Vagina (tissue), 2 donors: Measurements from ENCODE around the gene TARBP2.

Experiments
- CTCF ChIP-seq, 3 experiments: fragments of 450-650 bp in 2 of 3; fragments of 200-600 bp in 1 of 3; sonication (generic) in 1 of 3; IDR thresholded peaks; one replicate each; pipeline ENCODE4 v1.5.1; 2017 to 2019; ENCODE audit warnings: antibody characterized with exemption in 3 of 3, mild to moderate bottlenecking in 2 of 3, moderate library complexity in 2 of 3
- POLR2A ChIP-seq, 2 donors: fragments of 450-650 bp; IDR thresholded peaks; one replicate each; pipeline ENCODE4 v1.6.1; 2017; ENCODE audit warnings: antibody characterized with exemption in 2 of 2, mild to moderate bottlenecking in 2 of 2, moderate library complexity in 2 of 2
- POLR2AphosphoS5 ChIP-seq, 2 donors: sonication (generic); formaldehyde crosslinking; IDR thresholded peaks; one replicate each; pipeline ENCODE4 v1.9.0; 2017; ENCODE audit warnings: antibody characterized with exemption in 2 of 2, mild to moderate bottlenecking in 2 of 2, low read depth in 1 of 2; ENCODE audit not compliant: insufficient read depth in 1 of 2

- no peak for TF ChIP-seq POLR2A (IDR thresholded peaks at IDR 0.05)
- TF ChIP-seq CTCF (IDR thresholded peaks at IDR 0.05): no peak
- TF ChIP-seq POLR2AphosphoS5 (IDR thresholded peaks at IDR 0.05; ENCODE audit: insufficient read depth in 1 of 2, low read depth in 1 of 2): no peak
Observed at GRCh38 chr12:53468282-53468681, 32.8 kb upstream of the TARBP2 start.
